ENCODE results near the gene DUSP23.

Gene DUSP23

DNA sequence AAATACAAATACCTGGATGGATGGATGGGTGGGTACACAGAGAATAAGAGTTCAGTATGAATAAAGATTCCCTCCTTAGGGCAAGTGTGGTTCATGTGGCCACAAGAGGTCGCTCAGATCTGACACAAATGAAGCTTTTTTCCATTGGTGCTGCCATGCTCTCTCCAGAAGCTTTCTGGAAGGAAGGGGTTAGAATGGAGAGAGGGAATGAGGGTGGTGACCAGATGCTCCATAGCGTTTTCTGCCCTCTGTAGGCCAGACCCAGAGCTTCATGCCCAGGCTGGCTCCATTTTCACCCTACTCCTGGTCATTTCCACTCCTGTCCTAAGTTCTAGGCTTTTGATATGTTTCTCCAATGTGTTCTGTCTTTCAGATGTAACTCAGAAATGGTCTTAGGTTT, 18.1 kb downstream of the DUSP23 start:
- peak; percentile 61 for DNase-seq (ENCODE audit: low read depth)
- TF ChIP-seq, protein P1, sequence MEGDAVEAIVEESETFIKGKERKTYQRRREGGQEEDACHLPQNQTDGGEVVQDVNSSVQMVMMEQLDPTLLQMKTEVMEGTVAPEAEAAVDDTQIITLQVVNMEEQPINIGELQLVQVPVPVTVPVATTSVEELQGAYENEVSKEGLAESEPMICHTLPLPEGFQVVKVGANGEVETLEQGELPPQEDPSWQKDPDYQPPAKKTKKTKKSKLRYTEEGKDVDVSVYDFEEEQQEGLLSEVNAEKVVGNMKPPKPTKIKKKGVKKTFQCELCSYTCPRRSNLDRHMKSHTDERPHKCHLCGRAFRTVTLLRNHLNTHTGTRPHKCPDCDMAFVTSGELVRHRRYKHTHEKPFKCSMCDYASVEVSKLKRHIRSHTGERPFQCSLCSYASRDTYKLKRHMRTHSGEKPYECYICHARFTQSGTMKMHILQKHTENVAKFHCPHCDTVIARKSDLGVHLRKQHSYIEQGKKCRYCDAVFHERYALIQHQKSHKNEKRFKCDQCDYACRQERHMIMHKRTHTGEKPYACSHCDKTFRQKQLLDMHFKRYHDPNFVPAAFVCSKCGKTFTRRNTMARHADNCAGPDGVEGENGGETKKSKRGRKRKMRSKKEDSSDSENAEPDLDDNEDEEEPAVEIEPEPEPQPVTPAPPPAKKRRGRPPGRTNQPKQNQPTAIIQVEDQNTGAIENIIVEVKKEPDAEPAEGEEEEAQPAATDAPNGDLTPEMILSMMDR (conservative IDR thresholded peaks at IDR 0.05; ENCODE audit: low read depth, low read length) = peak; percentile 79
- no peak overlapping the region for H3K4me3 ChIP-seq (ENCODE audit: low read length)

DNA sequence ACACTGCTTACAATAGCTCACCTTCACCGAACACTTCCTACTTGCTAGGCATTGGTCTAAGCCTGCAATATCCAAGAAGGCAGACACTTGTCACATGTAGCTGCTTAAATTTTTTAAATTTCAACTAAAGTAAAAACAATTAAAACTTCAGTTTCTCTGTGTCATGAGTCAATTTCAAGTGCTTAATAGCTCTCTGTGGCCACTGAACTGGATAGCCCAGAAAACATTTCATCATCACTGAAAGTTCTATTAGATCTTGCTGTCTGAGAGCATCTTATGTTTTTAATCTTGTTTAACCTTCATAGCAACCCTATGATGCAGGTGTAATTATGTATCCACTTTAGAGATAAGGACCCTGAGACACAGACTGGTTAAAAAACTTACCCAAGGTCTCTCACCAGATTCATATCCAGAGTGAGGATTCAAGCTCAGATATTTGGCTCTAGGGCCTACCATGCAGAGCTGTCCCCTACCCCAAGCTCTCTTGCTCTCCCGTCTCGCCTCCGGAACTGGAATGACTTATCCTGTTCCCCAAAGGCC, 18.8 kb downstream of the DUSP23 start:
- TF ChIP-seq, protein P1 (conservative IDR thresholded peaks at IDR 0.05; ENCODE audit: low read depth, low read length) = no peak
- H3K4me3 ChIP-seq (ENCODE audit: low read length) = no peak overlapping the region
- no peak for DNase-seq (ENCODE audit: low read depth)

DNA sequence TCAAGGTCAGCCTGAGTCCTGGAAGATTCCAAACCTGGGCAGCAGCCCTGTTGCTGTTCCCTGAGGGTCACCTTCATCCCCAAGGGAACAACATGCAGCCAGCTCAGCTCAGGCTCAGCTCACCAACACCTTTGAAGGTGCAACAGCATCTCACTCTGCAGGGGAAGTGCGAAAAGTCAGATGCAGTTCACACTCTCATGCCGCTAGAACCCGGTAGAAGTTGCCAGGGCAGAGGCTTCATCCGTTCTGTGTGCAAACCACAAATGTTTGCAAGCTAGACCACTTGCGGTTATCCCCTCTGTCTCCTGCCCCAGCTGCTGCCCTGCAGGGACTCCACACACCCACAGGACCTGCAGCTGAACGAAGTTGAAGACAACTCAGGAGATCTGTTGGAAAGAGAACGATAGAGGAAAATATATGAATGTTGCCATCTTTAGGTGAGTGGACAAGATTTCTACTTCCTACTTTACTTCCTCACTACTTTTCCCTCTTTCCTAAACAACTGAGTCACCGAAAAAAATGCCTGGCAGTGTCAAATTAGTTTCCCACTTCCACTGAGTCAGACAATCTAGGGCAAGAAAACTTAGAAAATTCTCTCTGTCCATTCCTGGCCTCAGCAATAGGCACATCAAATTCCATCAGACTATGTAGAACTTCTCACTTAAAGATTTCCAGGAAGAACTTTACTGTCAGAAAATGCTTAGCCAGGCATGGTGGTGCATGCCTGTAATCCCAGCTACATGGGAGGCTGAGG, 19.6 kb downstream of the DUSP23 start:
- DNase-seq (ENCODE audit: low read depth) = no peak
- H3K4me3 ChIP-seq (ENCODE audit: low read length) = no peak overlapping the region
- TF ChIP-seq, protein P1 (conservative IDR thresholded peaks at IDR 0.05; ENCODE audit: low read depth, low read length) = no peak

DNA sequence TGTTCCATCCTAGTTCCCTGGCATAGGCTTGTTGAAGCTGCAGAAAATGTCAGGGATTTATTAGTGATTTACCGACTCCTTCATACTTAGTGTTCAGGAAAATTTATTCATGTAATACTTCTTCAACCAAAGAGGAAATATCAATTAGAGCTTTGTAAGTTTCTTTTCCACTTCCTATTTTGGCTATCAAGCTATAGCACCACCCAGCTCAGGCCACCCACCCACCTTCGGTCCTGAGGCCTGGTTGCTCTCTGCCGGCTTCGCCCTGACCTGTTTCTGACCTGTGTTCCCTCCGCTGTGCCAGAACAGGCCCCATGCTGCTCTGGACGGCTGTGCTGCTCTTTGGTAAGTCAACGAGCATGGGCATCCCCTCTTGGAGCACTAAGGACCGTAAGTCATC, 21.3 kb downstream of the DUSP23 start, which contains the start of gene FCRL6:
FCRL6 (plus strand) TSS at position 250 of the 400 bp plus-strand sequence; CDS start at position 315, 65 bp downstream.
- DNase-seq (ENCODE audit: low read depth) = no peak
- H3K4me3 ChIP-seq (ENCODE audit: low read length) = no peak within 1 kb of the TSS
- TF ChIP-seq, protein P1 (conservative IDR thresholded peaks at IDR 0.05; ENCODE audit: low read depth, low read length) = no peak

DNA sequence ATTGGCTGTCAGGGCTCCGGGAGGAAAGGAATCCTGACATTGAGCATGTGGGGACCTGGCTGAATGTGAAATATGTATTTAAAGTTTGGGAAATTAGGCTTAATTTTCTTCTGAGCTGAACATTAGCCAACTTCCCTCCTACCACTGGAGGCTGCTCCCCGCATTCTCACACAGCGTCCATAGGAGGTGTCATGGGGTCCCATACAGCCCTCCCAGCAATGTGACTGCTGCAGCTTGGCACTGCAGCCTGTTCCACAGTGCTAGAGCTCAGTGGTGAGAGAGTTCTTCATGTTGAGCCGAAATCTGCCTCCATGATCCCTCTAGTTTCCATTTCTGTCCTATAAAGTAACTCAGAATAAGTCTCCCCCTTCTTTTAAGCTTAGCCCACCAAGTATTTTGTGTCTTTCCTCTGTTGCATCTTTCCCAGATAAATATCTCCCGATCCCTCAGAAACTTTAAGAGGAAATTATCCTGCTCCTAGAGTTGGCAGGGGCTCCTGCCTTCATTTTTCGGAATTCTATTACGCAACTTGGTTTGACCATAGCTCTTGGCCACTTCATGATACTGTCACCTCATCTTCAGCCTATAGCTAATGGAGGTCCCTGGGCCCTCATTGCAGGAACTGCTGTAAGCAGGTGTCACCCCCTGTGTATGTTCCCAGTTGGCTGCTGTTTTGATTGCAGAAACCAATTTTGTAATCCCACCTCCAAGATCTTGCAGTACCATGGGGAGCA, 23.4 kb downstream of the DUSP23 start:
- H3K4me3 ChIP-seq (ENCODE audit: low read length) = no peak overlapping the region
- no peak for DNase-seq (ENCODE audit: low read depth)
- TF ChIP-seq, protein P1 (conservative IDR thresholded peaks at IDR 0.05; ENCODE audit: low read depth, low read length) = no peak

DNA sequence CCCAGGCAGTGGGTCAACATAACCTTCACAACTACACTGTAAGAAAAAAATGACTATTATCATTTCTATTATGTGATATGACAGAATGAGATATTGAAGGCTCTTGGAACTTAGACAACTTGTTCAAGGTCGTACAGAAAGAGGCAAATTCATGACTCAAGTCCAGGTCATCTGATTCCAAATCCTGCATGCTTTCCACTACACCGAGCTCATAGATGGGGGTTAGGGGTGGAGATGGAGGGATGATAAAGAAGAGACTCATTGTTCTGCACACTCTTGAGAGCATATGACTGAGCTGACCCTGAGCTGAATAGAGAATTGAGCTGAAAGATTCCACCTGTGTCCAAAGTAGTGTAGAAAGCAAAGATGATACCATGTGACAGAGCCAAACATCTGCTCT, 24.2 kb downstream of the DUSP23 start:
- TF ChIP-seq, protein P1 (conservative IDR thresholded peaks at IDR 0.05; ENCODE audit: low read depth, low read length) = no peak
- DNase-seq (ENCODE audit: low read depth) = no peak
- H3K4me3 ChIP-seq (ENCODE audit: low read length) = no peak overlapping the region

Measured in retinal pigment epithelial cell (primary cell).